GM18519 (cell line): ENCODE results near the gene RBFA.
"Not testable (repeated sequence)": the region's sequence is repeated elsewhere in the genome, so short reads cannot be mapped to it uniquely, and the experiment has no call there.

Experiments
- ATAC-seq: cut with Tn5 transposase; IDR thresholded peaks from one replicate; pipeline ENCODE4 v1.9.1; 2021; ENCODE audit warnings: mild to moderate bottlenecking, moderate library complexity; ENCODE audit not compliant: unreplicated experiment, low FRiP score

Gene RBFA

DNA sequence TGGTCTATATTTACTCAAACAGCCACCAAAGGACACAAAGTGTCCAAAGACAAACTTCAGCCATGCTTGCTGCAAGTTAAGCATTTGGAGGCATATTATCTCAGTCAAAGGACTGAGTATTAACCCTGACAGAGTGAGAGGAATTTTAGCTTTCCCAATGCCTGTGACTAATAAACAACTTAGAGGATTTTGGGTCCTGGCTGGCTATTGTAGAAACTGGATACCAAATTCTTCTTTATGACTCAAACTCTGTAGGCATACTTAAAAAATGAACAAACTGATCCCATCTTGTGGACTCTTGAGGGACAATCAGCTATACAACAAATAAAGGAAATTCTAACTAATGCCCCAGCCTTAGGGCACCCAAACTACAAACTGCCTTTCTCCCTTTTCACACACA, 6.5 kb upstream of the RBFA start:
- ATAC-seq, result not testable (repeated sequence)

DNA sequence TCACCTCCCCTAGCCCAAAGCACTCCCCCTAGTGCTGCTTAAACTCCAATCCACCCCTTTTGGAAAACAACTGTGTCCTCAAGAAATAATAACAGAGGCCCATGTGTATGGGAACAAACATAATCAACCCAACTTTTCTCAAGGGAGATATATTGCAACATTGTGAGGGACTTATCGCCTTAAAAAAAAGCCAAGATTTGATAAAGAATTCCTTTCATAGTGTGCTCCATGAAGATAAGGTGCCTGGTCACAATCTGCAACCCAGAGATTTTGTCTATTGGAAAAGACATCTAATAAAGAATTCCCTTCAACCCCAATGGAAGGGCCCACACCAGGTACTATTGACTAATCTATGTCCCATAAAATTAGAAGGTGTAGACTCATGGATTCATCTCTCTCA, 4.5 kb upstream of the RBFA start:
- ATAC-seq, result no peak

DNA sequence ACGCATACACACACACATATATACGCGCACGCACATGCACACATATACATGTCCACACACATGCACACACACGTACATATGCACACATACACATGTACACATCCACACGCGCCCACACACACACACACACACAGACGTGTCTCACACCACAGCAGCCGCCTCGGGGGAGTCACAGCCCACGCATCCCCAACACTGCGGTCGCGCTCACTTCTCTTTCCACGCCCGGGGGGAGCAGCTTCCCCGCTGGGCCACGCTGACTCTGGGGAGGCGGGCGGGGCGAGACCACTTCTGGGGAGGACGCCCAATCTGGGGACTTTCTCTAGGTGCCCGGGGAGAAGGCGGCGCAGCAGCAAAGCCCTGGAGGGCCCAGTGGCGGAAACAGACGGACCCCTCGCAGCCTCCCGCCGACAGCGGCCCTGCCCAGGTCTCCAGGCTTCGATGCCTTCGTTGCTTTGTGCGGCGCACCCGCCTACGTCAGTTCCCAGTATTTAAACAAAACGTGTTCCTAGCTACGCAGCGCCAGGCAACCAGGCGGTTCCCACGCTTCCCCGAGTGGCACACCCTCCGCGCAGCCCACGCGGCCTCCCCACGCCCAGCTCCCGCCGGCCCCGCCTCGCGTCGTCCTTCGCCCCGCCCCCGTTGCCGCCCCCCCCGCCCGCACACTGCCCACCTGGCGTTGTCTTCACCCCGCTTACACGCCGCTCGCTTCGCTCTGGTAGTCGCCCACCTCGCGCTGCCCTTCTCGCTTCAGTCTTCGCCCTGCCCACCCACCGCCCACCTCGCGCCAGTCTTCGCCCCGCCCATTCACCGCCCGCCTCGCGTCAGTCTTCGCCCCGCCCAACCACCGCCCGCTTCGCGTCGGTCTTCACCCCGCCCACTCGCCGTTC, 810 bp upstream of the RBFA start:
- peak; percentile 35 for ATAC-seq

DNA sequence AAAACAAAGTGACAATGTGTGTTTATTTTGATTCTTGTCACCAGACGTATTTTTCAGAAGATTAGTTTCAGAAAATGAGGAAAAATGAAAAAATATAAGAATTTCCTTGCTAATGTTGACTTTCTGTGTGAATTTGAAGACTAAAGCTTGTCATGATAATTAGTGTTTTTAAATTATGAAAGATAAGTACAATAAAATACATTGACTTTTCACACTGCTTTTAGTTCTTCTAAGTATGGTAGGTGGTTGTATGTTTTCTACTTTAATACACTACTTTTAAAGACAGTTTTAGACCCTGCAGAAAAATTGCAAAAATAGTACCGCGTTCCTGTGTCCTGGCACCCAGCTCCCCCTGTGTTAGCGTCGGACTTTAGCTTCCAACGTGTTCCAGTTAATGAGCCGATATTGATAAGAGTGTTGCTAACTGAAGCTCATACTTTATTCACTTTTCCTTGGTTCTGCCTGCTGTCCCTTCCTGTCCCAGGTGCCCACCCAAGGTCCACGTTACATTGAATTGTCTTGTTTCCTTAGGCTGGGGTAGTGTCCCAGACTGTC, 695 bp downstream of the RBFA start:
- ATAC-seq, result no peak

DNA sequence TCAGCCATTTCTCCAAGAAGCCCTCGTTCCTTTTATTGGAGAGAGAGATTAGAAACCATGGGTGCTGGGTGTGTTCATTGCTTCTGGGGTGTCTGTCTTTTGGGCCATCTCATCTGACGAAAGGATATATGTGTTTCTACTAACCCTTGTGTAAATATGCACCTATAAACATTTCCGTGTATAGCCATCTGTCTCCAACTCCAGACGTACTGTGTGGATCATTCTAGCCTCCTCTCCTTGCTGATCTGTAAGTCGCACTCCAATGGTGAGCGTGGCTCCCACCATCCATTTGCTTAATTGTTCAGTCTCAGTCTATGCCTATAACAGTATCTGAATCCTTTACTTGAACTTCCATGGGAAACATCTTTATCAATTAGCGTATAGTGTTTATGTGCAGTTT, 1.8 kb downstream of the RBFA start:
- no peak for ATAC-seq

DNA sequence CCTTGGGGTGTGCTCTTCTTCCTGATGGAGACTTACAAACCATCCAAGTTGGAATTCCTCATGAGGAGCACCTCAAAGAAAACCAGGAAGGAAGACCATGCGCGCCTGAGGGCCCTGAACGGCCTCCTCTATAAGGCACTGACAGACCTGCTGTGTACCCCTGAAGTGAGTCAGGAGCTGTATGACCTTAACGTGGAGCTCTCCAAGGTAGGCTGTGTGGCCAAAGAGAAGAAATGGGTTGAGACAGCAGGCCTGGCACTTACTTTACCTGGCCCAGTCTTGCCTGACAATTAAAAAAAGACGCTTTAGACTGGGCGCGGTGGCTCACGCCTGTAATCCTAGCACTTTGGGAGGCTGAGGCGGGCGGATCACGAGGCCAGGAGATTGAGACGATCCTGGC, 3.1 kb downstream of the RBFA start:
- no peak for ATAC-seq

DNA sequence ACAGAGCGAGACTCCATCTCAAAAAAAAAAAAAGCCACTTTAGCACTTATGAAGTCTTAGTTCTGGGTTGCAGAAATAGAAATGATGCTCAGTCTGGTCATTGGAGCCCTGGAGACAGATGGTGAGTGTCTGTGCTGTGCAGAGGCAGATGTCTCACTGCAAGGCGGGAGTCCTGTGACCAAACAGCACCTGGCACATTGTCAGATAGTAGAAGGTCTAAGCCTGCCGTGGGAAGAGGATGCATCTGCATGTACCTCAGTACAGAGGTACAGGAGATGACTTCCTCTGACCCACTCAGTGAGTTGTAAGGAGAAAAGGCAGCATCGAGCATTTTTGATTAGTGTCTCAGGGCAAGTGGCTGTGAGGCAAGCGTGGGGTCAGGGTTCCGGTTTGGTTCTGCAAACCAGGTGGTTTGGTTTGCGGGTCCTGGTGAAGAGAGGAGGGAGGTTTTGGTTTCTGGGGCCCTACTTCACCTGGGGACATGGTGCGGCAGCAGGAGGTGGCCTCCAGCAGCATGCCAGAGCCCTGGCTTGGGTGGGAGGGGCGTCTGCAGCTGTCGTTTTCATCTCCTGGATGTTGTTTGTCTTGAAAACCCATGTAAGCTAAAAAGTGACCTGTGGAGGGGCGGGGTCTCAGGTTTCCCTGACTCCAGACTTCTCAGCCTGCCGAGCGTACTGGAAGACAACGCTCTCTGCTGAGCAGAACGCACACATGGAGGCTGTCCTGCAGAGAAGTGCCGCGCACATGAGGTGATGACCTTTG, 3.8 kb downstream of the RBFA start:
- no peak for ATAC-seq

DNA sequence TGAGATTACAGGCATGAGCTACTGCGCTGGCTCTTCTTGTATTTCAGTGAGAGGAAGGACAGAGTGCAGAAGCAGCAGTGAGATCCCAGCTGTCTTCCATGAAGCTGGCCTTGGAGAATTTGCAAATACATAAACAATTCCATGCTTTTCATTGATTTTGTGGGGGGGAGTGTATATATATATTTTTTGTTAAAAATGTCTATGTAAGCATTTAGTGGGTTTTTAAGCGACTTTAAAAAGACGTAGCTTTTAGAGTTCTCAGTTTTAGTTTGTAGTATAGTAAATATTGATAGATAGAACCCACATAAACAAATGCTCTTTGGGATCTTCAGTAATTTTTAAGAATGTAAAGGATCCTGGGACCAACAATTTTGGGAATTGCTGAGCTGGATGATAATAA, 6.3 kb downstream of the RBFA start:
- no peak for ATAC-seq

DNA sequence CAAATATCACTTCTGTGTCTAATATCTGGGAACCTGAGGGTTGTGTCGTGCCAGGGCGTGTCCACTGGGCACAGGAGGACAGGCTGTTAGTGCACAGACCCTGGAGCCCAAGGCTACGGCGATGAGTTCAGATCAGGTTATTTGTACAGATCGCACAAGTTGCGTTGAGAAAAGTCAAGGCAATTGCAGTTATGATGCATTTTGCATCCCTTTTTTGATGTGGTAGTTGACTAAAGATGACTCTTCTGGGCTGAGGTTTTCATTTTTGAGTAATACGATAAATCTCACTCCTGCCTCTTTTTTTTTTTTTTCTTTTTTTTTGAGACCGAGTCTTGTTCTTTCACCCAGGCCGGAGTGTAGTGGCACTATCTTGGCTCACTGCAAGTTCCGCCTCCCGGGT, 7.2 kb downstream of the RBFA start:
- ATAC-seq, result no peak

DNA sequence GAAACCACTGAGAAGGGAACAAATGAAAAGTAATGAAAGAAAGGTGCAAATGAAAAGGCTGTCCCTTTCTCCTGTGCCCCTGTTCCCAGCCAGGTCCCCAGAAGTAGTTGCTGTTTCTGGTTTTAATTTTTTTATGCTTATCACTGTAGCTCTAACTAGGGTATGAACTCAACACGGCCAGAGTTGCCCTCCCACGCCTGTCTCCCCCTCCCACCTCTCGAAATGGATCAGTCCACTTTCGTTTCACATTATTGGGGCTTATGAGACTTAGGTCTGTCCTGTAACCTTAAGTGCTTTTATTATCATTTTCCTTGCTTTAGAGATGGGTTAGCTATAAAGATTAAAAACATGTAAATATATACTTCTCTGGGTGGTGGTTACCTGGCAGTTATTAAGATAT, 8.6 kb downstream of the RBFA start:
- no peak for ATAC-seq

DNA sequence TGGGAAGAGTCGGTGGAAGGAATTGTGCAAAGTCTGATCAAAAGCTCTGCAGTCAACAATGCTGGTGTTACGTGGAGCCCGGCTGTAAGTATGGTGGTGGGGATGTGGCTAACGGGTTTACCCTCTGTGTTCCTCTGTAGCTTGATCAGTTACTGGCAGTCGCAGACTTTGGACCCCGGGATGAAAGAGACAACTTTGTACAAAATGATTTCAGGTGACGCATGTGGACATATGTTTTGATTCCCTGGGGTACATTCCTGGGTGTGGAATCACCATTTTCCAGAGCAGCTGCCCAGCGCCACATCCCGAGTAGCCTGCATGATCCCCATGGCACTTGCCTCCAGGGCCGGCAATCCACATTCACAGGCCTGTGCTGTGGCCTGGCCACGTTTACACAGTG, 9.8 kb downstream of the RBFA start:
- ATAC-seq, result no peak

DNA sequence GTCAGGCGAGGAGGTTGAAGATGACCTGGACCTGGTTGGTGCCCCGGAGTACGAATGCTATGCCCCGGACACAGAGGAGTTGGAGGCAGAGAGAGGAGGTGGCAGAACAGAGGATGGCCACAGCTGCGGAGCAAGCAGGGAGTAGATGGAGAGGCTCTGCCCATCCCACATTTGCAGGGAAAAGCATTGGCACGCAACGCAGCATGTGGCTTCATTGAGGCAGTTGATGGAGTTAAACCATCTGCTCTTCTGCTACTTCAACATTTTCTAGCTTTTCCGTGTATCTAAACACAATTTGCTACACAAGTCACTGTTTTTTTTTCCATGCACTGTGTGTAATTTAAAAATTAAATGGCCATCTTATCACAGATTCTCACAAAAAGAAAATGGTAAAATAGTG, 11.8 kb downstream of the RBFA start:
- no peak for ATAC-seq

DNA sequence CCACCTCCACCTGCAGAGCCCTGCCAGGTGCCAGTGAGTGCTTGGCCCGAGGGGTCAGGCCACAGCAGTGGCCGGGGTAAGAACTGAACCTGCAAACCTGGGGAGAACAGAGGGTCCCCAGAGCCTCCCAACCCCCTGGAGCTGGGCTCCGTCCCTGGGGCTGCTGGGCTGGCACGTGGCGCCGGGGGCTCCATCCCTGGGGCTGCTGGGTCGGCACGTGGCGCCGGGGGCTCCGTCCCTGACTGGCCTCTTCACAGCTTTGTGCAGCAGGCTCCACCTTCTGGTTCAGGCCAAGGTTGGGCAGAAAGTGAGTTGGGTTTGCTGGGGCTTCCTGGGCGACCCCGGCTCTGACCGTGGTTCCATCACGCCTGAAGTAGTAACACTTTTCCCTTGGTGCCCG, 12.2 kb downstream of the RBFA start:
- no peak for ATAC-seq

DNA sequence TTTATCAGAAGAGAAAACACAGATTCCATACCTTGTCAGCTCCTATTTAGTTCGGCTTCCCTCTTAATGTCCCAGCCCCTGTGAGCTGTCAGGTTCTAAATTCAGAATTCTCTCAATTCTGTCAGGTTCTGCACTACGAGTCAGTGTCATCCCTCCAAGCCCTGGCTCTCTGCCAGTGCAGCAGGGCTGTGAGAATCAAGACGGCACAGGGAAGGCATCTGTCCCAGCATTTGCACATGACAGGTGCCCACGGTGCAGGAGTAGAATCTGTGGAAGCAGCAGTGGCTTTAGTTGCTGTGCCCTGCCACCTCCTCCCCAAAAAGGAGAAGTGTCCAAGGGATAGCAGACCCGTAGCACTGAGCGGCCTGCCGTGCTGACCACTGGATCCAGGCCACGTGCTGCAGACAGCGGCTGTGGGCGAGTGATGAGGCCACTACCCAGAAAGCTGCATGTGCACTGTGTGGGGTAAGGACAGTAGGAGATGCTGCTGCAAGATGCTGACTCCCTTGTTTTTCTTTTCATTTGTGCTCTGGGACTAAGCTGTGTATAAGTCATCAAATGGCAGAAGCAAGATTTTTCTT, 12.8 kb downstream of the RBFA start:
- ATAC-seq, result no peak

DNA sequence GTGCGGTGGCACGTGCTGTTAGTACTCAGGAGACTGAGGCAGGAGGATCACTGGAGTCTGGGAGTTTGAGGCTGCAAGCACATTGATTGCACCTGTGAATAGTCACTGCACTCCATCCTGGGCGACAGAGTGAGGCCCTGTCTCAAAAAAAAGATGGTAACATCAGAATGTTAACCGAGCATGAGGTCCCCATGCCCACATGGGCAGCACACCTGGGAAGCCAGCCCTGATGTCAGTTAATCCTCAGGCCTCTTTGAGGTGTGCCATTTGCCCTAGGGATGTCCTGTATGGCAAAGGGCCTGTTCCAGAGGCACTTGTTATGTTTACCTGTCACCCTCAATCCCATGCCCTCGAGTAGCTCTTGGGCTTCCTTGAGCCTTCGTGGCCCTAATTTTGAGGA, 16.6 kb downstream of the RBFA start:
- ATAC-seq, result no peak

DNA sequence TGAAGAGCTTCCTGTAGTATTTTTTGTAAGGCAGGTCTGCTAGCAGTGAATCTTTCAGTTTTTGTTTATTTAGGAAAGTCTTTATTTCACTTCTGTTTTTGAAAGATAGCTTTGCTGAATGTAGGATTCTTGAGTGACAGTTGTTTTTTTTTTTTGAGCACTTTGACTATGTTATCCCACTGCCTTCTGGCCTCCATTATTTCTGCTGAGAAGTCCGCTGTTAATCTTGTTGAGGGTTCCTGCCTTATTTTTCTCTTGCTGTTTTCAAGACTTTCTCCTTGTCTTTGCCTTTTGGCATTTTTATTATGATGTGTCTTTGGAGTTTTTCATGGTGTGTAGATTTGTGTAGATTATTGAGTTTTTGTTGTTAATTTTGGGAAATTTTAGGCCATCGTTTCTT, 21.9 kb downstream of the RBFA start:
- ATAC-seq, result no peak

DNA sequence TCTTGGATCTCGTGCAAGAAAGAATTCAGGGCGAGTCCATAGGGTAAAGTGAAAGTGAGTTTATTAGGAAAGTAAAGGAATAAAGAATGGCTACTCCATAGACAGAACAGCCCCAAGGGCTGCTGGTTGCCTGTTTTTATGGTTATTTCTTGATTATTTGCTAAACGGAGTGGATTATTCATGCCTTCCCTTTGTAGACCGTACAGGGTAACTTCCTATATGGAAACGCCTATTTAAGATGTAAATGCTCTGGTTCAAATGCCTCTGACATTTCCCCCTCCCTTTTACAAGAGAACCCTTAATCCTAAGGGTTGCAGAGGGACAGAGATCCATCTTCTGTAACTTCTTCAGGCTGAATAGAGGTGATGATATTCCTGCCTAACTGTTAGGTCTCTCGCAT, 25.7 kb downstream of the RBFA start:
- ATAC-seq, result no peak

DNA sequence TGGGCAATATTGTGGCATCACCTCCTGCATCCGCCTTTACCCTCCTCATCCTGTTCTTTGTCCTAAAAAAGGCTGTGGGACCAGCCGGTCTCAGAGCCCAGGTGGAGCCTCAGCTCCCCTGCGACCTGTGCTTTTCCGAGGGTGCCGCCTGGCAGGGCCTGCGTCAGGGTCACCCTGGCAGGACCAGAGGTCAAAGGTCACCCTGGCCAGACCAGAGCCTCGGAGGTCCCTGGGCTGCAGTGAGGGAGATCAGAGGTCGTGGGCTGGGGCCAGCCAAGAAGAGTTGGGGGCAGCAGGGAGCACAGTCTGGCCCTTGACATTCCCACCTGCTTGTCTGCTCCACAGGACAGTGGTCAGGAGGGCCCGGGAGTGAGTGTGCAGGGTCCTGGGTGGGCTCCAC, 31.5 kb downstream of the RBFA start:
- no peak for ATAC-seq

DNA sequence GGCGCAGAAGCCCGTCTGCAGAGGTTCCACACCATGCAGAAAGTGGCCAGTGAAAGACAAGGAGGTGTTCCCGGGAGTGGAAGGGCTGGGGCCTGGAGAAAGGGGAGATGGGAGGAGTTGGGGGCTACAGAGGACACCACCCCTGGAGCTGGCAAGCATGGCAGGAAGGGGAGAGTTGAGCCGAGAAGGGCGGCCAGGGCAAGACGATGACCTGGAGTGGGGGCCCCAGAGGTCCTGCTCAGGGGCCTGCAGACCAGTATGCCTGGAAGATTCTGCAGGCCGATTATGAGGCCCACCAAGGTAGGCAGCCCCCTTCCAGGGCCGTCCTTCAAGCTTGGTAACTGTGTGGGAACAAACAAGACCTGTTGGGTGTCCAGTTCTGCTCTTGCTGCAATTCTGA, 33.1 kb downstream of the RBFA start:
- no peak for ATAC-seq

DNA sequence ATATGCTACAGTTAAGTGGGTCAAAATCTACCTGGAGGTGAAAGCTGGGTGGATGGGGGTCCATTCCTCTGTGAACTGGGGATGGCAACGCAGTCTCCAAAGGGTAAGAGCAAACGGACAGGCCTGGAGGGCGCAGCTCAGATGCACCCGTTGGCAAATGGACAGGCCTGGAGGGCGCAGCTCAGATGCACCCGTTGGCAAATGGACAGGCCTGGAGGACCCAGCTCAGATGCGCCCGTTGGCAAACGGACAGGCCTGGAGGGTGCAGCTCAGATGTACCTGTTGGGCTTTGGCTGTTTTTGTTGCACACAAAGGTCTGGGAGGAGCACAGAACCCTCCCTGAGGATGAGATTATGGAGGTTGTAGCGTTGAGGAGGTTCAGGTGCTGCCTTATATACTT, 33.7 kb downstream of the RBFA start:
- ATAC-seq, result no peak

DNA sequence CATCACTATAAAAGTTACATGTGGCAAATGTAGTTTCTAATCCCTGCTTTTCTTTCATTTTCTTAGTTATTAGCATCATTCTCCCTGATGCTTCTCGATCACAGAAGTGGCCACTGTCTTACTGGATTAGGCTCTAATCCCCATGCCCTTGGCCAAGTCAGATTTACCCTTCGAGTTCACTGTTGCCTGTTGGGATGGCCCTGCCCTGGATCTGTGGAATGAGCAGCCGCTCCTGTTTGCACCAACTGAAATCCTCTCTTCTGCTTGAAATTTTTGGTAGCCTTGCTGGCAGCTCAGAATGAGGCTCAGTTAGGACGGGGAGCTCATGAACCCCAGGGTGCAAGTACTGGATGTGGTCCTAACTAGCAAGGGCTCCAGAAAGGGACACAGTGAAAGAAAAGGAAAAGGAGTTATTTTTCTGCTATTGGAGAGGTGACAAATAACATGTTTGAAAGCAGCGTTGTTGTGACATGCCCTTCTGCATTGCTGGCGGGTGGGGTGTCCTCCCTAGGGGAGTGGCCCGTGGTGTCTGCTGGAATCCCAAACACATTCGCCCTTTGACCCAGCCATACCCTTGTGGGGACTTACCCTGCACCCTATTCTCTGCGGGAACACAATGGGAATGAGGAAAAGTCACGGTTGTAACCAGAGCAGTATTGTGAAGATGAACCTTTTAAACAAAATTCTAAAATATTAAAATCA, 34.5 kb downstream of the RBFA start:
- no peak for ATAC-seq
